Right lobe of liver (tissue), 4 donors: ENCODE results near the gene GJA4.

Experiments
- POLR2A ChIP-seq: fragments of 450-650 bp; IDR thresholded peaks from one replicate; pipeline ENCODE4 v1.6.1; 2017; ENCODE audit warnings: antibody characterized with exemption, mild to moderate bottlenecking
- TF ChIP-seq, protein P1 (sequence below), 4 donors: fragments of 200-600 bp in 3 of 4; fragments of 450-650 bp in 1 of 4; IDR thresholded peaks; one replicate each; pipeline versions ENCODE4 v1.5.1 to v1.8.0; 2016 to 2022; ENCODE audit warnings: antibody characterized with exemption in 4 of 4, mild to moderate bottlenecking in 2 of 4
- donor health status: DM: no; HTN: no; CAD: no.
- donor health status: DM: no; HTN: no; CAD: no.
- donor health status: DM: no; HTN: yes; CAD: no.

DNA sequence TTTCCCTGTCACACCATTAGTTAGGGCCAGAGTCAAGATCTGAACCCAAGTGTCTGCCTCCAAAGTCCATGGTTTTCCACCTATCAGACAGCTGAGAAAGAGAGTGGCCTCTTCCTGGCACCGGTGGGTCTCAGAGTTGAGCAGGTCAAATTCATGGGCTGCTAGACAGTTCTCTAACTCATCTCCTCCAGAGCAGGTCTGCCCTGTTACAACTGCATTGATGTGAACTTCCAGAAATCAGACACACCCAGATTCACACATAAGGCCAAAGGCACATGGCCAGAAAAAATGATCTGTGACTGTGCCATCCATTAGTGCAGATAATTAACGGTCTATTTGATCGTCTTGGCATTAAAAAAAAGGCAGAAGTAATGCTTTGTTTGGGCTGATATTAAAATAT is 49.3 kb downstream of the GJA4 start:
- TF ChIP-seq, protein P1, sequence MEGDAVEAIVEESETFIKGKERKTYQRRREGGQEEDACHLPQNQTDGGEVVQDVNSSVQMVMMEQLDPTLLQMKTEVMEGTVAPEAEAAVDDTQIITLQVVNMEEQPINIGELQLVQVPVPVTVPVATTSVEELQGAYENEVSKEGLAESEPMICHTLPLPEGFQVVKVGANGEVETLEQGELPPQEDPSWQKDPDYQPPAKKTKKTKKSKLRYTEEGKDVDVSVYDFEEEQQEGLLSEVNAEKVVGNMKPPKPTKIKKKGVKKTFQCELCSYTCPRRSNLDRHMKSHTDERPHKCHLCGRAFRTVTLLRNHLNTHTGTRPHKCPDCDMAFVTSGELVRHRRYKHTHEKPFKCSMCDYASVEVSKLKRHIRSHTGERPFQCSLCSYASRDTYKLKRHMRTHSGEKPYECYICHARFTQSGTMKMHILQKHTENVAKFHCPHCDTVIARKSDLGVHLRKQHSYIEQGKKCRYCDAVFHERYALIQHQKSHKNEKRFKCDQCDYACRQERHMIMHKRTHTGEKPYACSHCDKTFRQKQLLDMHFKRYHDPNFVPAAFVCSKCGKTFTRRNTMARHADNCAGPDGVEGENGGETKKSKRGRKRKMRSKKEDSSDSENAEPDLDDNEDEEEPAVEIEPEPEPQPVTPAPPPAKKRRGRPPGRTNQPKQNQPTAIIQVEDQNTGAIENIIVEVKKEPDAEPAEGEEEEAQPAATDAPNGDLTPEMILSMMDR (IDR thresholded peaks at IDR 0.05): no peak
- no peak for TF ChIP-seq POLR2A
